Panc1 (cell line): Measurements from ENCODE around the gene PHKG2.

ENCODE experiments used
- TCF7L2 ChIP-seq: IDR thresholded peaks from 2 replicates; pipeline ENCODE4 v1.6.1; 2011; ENCODE audit warnings: mild to moderate bottlenecking, low read depth, low read length, inconsistent platforms
- TF ChIP-seq, protein P1 (sequence below): fragments of 450-650 bp; IDR thresholded peaks from 2 replicates; pipeline ENCODE4 v1.5.1; 2017; ENCODE audit warnings: mild to moderate bottlenecking

- TF ChIP-seq, protein P1, sequence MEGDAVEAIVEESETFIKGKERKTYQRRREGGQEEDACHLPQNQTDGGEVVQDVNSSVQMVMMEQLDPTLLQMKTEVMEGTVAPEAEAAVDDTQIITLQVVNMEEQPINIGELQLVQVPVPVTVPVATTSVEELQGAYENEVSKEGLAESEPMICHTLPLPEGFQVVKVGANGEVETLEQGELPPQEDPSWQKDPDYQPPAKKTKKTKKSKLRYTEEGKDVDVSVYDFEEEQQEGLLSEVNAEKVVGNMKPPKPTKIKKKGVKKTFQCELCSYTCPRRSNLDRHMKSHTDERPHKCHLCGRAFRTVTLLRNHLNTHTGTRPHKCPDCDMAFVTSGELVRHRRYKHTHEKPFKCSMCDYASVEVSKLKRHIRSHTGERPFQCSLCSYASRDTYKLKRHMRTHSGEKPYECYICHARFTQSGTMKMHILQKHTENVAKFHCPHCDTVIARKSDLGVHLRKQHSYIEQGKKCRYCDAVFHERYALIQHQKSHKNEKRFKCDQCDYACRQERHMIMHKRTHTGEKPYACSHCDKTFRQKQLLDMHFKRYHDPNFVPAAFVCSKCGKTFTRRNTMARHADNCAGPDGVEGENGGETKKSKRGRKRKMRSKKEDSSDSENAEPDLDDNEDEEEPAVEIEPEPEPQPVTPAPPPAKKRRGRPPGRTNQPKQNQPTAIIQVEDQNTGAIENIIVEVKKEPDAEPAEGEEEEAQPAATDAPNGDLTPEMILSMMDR, result no peak
- no peak for TF ChIP-seq TCF7L2
Measured at GRCh38 chr16:30720086-30720485, 28.1 kb upstream of the PHKG2 start.
